ENCODE measurements around the gene EIF2AK3. TPM values are rescaled to one million over a fixed set of nuclear protein-coding genes. Genes with fewer than 3 reads are reported as not detected.

The EIF2AK3 gene
- total RNA-seq, 6 experiments from 2014 or later: 7.0 to 19.1 (median 11.1) TPM

DNA sequence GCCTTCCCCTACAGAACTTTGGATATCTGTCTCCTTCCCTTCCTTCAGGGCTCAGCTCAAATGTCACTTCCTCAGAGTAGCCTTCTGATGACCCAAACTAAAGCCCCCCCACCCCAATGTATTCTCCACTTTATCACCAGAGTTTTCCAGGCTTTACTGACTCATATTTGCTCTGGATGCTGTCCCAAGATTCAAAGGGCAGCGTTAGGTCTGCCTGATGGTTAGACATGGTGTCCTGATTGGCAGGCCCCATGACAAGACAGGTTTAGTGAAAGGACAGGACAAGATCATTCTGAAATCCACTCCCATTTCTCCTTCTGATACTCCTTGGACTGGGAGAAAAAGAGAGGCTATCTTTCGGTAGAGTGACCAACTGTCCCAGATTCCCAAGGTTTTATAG lies 41.6 kb upstream of the EIF2AK3 start:
- peak in 2 of 3 donors; percentile 43 to 69 for DNase-seq
- ATAC-seq: peak; percentile 86 to 91 (median 88)

DNA sequence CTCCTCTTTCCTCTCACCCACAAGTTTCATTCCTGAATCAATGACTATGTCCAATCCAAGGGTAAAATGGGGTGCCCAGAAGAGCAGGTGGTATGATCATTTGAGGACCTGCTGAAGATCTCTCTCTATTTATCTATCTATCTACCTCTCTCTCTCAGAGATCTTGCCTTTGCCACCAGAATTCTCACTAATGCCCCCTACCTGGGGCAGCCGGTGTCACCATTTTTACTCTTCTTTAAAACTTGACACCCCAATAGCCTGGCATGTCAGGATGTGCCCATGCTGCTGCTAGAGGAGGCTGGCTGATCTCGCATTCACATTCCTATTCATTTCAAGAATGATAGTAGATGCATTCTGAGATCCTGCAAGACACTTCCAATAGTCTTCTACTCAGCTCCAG lies 40.0 kb upstream of the EIF2AK3 start:
- WGBS (ENCODE audit: insufficient coverage, low coverage, low lambda C conversion rate, missing lambda C conversion rate): 88% methylated on average over 2 of the region's 2 CpGs
- ATAC-seq (no peak), DNase-seq (no peak)
- Histone ChIP-seq H3K27me3 (no peaks in the 10 kb centered on the region), H3K9me3 (no peaks in the 10 kb centered on the region), H3K4me3 (no peak overlapping the region), H3K27ac (no peak overlapping the region), H3K36me3 (no peaks in the 10 kb centered on the region), H3K4me1 (peaks cover 0 to 12% (median 3%) of the 10 kb centered on the region in 4 donors)
- intact Hi-C loops (cut with DNase I): no loop called here
- TF ChIP-seq, protein P1, sequence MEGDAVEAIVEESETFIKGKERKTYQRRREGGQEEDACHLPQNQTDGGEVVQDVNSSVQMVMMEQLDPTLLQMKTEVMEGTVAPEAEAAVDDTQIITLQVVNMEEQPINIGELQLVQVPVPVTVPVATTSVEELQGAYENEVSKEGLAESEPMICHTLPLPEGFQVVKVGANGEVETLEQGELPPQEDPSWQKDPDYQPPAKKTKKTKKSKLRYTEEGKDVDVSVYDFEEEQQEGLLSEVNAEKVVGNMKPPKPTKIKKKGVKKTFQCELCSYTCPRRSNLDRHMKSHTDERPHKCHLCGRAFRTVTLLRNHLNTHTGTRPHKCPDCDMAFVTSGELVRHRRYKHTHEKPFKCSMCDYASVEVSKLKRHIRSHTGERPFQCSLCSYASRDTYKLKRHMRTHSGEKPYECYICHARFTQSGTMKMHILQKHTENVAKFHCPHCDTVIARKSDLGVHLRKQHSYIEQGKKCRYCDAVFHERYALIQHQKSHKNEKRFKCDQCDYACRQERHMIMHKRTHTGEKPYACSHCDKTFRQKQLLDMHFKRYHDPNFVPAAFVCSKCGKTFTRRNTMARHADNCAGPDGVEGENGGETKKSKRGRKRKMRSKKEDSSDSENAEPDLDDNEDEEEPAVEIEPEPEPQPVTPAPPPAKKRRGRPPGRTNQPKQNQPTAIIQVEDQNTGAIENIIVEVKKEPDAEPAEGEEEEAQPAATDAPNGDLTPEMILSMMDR (IDR thresholded peaks at IDR 0.05): no peak
- no peak for TF ChIP-seq POLR2A (IDR thresholded peaks at IDR 0.05)

More for the DNA sequence above, 41.6 kb upstream of the EIF2AK3 start:
- Histone ChIP-seq H3K4me3 (no peak overlapping the region), H3K36me3 (no peaks in the 10 kb centered on the region), H3K27me3 (no peaks in the 10 kb centered on the region), H3K27ac (peak overlapping the region; percentile 42 to 68 (median 49)), H3K9me3 (no peaks in the 10 kb centered on the region), H3K4me1 (peaks cover 0 to 12% (median 3%) of the 10 kb centered on the region in 4 donors)
- intact Hi-C loops (cut with DNase I): no loop called here
- WGBS (ENCODE audit: insufficient coverage, low coverage, low lambda C conversion rate, missing lambda C conversion rate): 56% methylated on average over 2 of the region's 2 CpGs
- TF ChIP-seq, protein P1 (IDR thresholded peaks at IDR 0.05): no peak
- TF ChIP-seq POLR2A (IDR thresholded peaks at IDR 0.05): no peak

DNA sequence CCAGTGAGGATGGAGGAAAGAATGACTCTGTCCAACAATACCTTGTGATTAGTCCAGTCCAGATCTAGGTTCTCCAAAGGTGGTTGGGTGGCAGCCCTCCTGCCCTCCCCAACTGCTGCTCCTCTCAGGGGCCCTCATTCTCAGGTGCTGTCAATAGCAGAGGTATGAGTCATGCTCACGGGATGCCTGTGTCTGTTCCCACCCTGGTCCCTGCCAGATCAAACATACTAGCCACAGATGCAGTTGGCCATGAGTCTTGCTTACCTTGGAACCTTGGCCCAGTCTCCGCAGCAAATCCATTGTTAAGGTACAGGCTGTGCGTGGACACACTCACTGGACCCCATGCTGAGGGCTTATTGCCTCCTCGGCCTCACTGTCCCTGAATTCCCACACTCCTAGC lies 39.3 kb upstream of the EIF2AK3 start:
- Histone ChIP-seq H3K36me3 (no peaks in the 10 kb centered on the region), H3K27me3 (no peaks in the 10 kb centered on the region), H3K4me1 (peaks cover 0 to 12% (median 3%) of the 10 kb centered on the region in 4 donors), H3K27ac (no peak overlapping the region), H3K4me3 (no peak overlapping the region), H3K9me3 (no peaks in the 10 kb centered on the region)
- no CpG with 5 or more reads among the region's 4 CpGs for WGBS (ENCODE audit: insufficient coverage, low coverage, low lambda C conversion rate, missing lambda C conversion rate)
- TF ChIP-seq, protein P1 (IDR thresholded peaks at IDR 0.05): no peak
- no peak for TF ChIP-seq POLR2A (IDR thresholded peaks at IDR 0.05)
- DNase-seq (peak in 1 of 3 donors; percentile 43), ATAC-seq (peak; percentile 6 to 67 (median 46))
- intact Hi-C loops (cut with DNase I): no loop called here

DNA sequence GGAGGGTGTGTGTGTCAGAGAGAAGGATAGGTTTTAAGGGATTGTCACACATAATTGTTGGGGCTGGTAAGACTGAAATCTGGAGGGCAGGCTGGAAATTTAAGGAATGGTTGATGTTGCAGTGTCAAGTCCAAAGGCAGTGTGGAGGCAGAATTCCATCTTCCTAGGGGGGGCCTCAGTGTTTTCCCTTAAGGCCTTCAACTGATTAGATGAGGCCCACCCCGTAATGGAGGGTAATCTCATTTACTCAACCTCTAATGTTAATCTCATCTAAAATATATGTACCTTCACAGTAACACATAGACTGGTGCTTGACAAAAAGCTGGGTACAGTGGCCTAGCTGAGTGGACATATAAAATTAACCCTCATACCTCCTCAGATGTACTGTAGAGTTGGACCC lies 33.4 kb upstream of the EIF2AK3 start:
- Histone ChIP-seq H3K27ac (no peak overlapping the region), H3K36me3 (no peaks in the 10 kb centered on the region), H3K4me3 (no peak overlapping the region), H3K4me1 (no peaks in the 10 kb centered on the region), H3K9me3 (no peaks in the 10 kb centered on the region), H3K27me3 (no peaks in the 10 kb centered on the region)
- no peak for ATAC-seq
- TF ChIP-seq POLR2A (IDR thresholded peaks at IDR 0.05): no peak
- TF ChIP-seq, protein P1 (IDR thresholded peaks at IDR 0.05): no peak
- DNase-seq: no peak
- intact Hi-C loops (cut with DNase I): no loop called here
- 80% methylated on average over 1 of the region's 1 CpG for WGBS (ENCODE audit: insufficient coverage, low coverage, low lambda C conversion rate, missing lambda C conversion rate)

DNA sequence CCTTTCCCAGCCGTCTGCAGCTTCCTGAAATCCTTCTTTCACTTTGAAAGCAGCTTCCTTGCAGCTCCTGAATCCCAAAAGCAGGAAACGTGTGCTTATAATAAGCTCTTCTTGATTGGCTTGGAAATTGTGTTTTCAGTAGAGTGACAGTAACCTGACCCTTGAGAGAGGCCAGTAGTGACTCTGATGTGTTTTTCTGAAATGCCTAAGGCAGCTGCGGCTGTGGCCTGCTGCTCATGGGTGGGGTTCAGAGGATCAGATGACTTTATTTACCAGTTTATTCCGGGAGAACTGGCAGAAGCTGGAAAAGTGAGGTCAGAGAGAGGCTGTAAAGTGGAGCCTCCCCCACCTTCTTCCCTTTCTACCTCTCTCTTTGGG lies 32.3 kb upstream of the EIF2AK3 start:
- no peaks in the 10 kb centered on the region for H3K27me3 ChIP-seq
- H3K9me3 ChIP-seq: no peaks in the 10 kb centered on the region
- no peak overlapping the region for H3K4me3 ChIP-seq
- peak overlapping the region; percentile 22 to 53 (median 45) for H3K27ac ChIP-seq
- WGBS (ENCODE audit: insufficient coverage, low coverage, low lambda C conversion rate, missing lambda C conversion rate): 57% methylated on average over 4 of the region's 4 CpGs
- H3K36me3 ChIP-seq: no peaks in the 10 kb centered on the region
- H3K4me1 ChIP-seq: no peaks in the 10 kb centered on the region
- intact Hi-C loops (cut with DNase I): no loop called here
- no peak for DNase-seq
- no peak for TF ChIP-seq POLR2A (IDR thresholded peaks at IDR 0.05)
- TF ChIP-seq, protein P1 (IDR thresholded peaks at IDR 0.05): no peak
- peak; percentile 42 to 73 (median 66) for ATAC-seq
